ENCODE measurements around the gene PRKCE. TPM values are rescaled to one million over a fixed set of nuclear protein-coding genes. Genes with fewer than 3 reads are reported as not detected.

PRKCE gene
- total and polyA plus RNA-seq, 2 experiments from 2014 or later = 13.2 to 19.2 TPM

DNA sequence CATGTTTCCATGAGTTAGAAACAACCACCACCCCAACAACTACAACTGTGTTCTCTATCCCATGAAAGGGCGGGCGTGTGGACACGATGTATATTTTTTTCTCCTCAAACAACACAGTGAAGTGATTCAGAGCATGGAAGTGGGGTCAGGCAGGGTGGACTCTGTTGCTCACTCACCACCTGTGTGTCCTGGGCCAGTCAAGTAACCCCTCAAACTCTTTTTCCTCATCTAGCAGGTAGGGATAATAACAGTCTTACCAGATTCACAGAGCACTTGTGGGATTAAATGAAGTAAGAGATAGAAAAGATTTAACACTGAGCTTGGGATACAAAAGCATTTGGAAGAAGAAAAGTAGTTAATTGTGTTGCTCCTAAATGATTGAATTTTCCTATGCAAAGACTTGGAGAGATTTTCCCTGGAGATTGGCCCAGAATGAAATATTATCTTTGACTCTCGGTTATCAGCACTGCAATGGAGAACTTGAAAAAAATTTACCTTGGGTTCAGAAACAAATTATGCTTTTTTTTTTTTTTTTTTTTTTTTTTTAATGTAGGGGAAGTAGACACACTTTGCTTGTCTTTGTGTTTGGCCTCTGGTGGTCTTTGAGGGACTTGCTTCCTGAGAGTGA lies 483.9 kb downstream of the PRKCE start:
- TF ChIP-seq, protein P1, sequence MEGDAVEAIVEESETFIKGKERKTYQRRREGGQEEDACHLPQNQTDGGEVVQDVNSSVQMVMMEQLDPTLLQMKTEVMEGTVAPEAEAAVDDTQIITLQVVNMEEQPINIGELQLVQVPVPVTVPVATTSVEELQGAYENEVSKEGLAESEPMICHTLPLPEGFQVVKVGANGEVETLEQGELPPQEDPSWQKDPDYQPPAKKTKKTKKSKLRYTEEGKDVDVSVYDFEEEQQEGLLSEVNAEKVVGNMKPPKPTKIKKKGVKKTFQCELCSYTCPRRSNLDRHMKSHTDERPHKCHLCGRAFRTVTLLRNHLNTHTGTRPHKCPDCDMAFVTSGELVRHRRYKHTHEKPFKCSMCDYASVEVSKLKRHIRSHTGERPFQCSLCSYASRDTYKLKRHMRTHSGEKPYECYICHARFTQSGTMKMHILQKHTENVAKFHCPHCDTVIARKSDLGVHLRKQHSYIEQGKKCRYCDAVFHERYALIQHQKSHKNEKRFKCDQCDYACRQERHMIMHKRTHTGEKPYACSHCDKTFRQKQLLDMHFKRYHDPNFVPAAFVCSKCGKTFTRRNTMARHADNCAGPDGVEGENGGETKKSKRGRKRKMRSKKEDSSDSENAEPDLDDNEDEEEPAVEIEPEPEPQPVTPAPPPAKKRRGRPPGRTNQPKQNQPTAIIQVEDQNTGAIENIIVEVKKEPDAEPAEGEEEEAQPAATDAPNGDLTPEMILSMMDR (IDR thresholded peaks at IDR 0.05; ENCODE audit: low read depth, low read length) = no peak

DNA sequence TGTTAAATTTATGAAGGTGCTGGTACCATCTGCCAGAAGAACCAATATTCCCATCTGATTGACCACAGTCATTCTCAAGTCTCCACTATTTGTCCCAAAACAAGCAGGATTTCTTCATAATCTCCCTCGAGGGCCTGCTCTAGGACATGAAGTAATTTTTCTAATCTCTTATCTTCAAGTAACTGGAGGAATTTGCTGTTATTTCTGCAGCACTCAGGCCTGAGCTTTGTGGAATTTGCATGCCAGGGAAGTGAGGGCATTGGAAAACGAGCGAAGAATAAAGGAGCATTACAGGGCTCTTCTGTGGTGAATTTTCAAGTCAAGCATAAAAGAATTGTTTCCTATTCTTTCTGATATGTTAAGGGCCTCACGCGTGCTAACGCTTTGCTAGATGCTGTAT lies 484.5 kb downstream of the PRKCE start:
- no peak overlapping the region for H3K4me3 ChIP-seq
- no peaks in the 10 kb centered on the region for H3K36me3 ChIP-seq
- DNase-seq (ENCODE audit: low read depth in 1 of 2, low spot score in 1 of 2) = peak; percentile 40 to 92
- no peaks in the 10 kb centered on the region for H3K27me3 ChIP-seq
- peaks cover 12% of the 10 kb centered on the region for H3K4me1 ChIP-seq (ENCODE audit: low read depth)
- no peaks in the 10 kb centered on the region for H3K9me3 ChIP-seq (ENCODE audit: low read depth)
- peak overlapping the region; percentile 74 for H3K27ac ChIP-seq
- TF ChIP-seq, protein P1 (IDR thresholded peaks at IDR 0.05; ENCODE audit: low read depth, low read length) = no peak

More for the DNA sequence above, 483.9 kb downstream of the PRKCE start:
- DNase-seq (ENCODE audit: low read depth in 1 of 2, low spot score in 1 of 2) = peak in 1 of 2 donors; percentile 28
- no peaks in the 10 kb centered on the region for H3K36me3 ChIP-seq
- H3K27me3 ChIP-seq = no peaks in the 10 kb centered on the region
- no peak overlapping the region for H3K4me3 ChIP-seq
- peaks cover 12% of the 10 kb centered on the region for H3K4me1 ChIP-seq (ENCODE audit: low read depth)
- H3K27ac ChIP-seq = no peak overlapping the region
- H3K9me3 ChIP-seq (ENCODE audit: low read depth) = no peaks in the 10 kb centered on the region

DNA sequence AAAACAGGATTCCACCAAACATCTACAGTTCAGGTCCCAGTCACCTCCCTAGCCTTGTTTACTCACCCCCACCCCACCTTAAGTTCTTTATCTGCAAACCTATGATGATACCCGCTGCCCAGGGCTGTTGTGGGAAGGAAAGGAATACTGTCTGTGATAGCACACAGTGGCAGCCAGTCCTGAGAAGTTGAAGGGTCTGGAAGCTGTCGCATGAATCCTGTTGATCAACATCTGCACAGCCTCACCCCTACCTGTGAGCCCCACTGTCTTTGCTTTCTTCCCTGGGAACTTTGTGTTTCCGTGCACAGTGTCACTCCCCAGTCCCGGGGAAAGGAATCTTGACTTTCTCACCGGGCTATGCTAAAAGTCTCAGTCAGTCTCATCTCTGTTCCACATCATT lies 485.0 kb downstream of the PRKCE start:
- Histone ChIP-seq H3K4me1 (ENCODE audit: low read depth) (peaks cover 12% of the 10 kb centered on the region), H3K27ac (peak overlapping the region; percentile 74), H3K36me3 (no peaks in the 10 kb centered on the region), H3K27me3 (no peaks in the 10 kb centered on the region), H3K4me3 (no peak overlapping the region), H3K9me3 (ENCODE audit: low read depth) (no peaks in the 10 kb centered on the region)
- DNase-seq (ENCODE audit: low read depth in 1 of 2, low spot score in 1 of 2) = no peak
- TF ChIP-seq, protein P1 (IDR thresholded peaks at IDR 0.05; ENCODE audit: low read depth, low read length) = no peak

DNA sequence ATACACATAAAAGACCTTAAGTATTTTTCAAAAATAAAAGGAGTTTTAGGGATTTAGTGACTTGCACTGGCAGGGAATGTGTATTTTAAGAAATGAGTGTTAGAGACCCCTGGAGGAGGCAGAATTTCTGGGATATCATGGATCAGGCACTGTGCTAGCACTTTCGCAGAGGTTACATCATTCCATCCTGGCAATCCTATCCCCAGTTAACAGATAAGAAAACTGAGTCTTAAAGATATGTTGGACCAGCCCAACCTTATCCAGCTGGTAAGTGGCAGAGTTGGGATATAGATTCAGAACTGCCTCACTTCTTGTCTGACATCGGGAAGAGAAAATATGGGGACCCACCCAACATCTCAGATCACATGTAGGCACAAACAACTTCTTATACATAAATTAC lies 485.5 kb downstream of the PRKCE start:
- Histone ChIP-seq H3K27me3 (no peaks in the 10 kb centered on the region), H3K4me3 (no peak overlapping the region), H3K36me3 (no peaks in the 10 kb centered on the region), H3K4me1 (ENCODE audit: low read depth) (peaks cover 12% of the 10 kb centered on the region), H3K9me3 (ENCODE audit: low read depth) (no peaks in the 10 kb centered on the region), H3K27ac (no peak overlapping the region)
- TF ChIP-seq, protein P1 (IDR thresholded peaks at IDR 0.05; ENCODE audit: low read depth, low read length) = no peak
- DNase-seq (ENCODE audit: low read depth in 1 of 2, low spot score in 1 of 2) = no peak

DNA sequence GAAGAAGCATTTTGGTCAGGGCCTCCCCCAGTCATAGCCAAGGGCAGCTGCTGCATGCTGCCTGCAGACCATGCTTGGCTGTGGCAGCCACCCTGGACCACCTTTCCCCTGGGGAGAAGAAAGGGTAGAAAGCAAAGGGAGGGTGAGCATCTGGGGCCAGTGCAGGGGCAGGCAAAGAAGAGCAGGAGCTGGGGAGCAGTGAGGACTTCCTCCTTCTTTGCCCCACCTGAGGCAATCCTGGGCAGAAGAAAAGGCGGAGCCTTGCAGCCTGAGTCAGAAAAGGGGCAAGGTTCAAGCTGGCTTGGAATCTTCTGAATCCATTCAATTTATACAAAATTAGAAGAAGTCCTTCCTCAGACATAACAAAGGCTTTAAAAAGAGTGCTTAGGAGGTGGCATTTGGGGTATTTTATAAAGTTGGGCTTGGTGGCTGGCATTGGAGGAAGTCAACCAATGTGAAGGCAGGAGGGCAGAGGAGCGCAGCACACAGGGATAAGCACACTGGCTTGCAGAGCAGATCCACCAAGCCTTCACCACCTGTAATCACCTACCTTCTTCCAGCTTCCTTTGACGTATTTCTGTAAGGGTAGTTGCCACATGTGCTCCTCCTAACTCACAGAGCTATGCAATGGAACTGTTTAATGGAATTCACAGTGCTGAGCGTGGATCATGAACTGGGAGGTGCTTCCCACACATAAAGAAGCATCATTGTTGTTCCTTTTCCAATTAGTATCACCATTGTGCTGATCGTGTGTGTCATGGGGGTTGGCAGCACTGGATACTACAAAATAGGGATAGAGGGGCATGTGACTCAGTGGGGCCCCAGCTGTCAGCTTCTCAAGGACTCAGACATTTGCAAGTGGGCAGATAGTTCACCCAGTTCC lies 491.3 kb downstream of the PRKCE start:
- no peak for DNase-seq (ENCODE audit: low read depth in 1 of 2, low spot score in 1 of 2)
- H3K4me3 ChIP-seq = no peak overlapping the region
- TF ChIP-seq, protein P1 (IDR thresholded peaks at IDR 0.05; ENCODE audit: low read depth, low read length) = no peak
- no peaks in the 10 kb centered on the region for H3K27me3 ChIP-seq
- no peak overlapping the region for H3K27ac ChIP-seq
- no peaks in the 10 kb centered on the region for H3K4me1 ChIP-seq (ENCODE audit: low read depth)
- no peaks in the 10 kb centered on the region for H3K36me3 ChIP-seq
- H3K9me3 ChIP-seq (ENCODE audit: low read depth) = no peaks in the 10 kb centered on the region
